Activated CD4-positive, alpha-beta T cell treated with anti-CD3 and anti-CD28 coated beads, Interleukin-2, amount 10 ng/mL, durations not matched to agents 7 days and 5 days (primary cell): ENCODE measurements around the gene ANAPC15. TPM values are rescaled to one million over a fixed set of nuclear protein-coding genes. Genes with fewer than 3 reads are reported as not detected.

Experiments
- CTCF ChIA-PET: fragments of 350-600 bp; sonication (Branson Sonifier 250); formaldehyde crosslinking; loops from one replicate; lab custom pipeline; 2021; ENCODE audit warnings: antibody characterized with exemption; lab: Charles Lee
- POLR2A ChIA-PET: fragments of 350-600 bp; sonication (Branson Sonifier 250); formaldehyde crosslinking; loops from one replicate; lab custom pipeline; 2021; ENCODE audit warnings: antibody characterized with exemption; lab: Charles Lee
- DNase-seq: peaks from one replicate; pipeline ENCODE4 v3.0.0-alpha.2; 2020
- H3K27ac Mint-ChIP-seq: one replicate; pipeline ENCODE4 v1.8.0; 2021; ENCODE audit warnings: mild to moderate bottlenecking, moderate library complexity, mixed read lengths
- H3K27me3 Mint-ChIP-seq: one replicate; pipeline ENCODE4 v1.8.0; 2021; ENCODE audit warnings: mixed read lengths
- H3K36me3 Mint-ChIP-seq: one replicate; pipeline ENCODE4 v1.8.0; 2021; ENCODE audit warnings: low read depth, mixed read lengths
- H3K4me1 Mint-ChIP-seq: one replicate; pipeline ENCODE4 v1.8.0; 2021; ENCODE audit warnings: mixed read lengths
- H3K4me3 Mint-ChIP-seq: one replicate; pipeline ENCODE4 v1.8.0; 2021; ENCODE audit warnings: mild to moderate bottlenecking, moderate library complexity, mixed read lengths
- H3K9me3 Mint-ChIP-seq: one replicate; pipeline ENCODE4 v1.8.0; 2021; ENCODE audit warnings: mixed read lengths
- total RNA-seq, 2 experiments: library from RNA; stranded (reverse); gene quantifications; one replicate each; pipeline ENCODE4 v1.2.3, GENCODE V29; 2021

The ANAPC15 gene
- total RNA-seq, 2 experiments from 2014 or later = 74.5 to 79.6 TPM

DNA sequence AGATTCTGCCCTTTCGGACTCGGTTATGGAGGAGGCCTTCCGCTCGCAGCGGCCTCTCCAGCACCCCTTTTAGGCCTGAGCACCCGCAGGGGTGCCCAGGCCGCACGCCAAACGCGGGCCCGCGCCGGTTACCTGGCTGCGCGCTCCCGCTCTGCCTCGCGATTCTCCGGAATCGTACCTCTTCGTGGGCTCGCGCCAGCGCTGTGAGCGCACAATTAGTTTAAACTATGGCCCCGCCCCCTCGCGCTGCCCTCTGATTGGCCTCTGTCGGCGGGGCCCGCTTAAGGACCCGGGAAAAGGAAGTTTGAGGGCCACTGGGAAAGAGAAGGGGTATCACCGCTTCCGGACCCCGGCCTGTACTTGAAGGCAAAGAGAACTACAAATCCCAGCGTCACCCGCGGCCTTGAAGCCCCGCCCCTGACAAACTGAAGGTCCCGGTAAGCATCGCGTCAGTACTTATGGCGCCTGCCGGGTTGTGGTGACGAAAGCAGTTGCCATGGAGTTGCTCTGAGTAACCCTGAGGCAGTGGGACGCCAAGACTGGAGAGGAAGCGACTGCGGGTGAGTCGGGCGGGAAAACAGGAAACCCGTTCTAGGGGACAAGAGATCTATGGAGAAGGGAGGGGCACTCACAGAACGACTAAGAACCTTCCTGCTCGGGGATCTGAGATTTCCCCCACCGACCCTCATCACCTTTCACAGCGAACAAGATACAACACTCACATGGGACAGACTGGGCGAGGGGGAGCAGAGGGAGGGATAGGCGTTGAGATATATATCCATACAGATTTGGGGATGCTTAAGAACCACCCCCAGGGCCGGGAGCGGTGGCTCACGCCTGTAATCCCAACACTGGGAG lies 31.9 kb downstream of the ANAPC15 start, which contains the start of the genes LRRC51 and NUMA1:
Gene LRRC51, plus strand, starts transcription at position 525 of the 858 bp plus-strand sequence. CDS start 8,234 bp downstream, outside the sequence.
Gene NUMA1, minus strand, starts transcription at position 217 of the 858 bp plus-strand sequence. CDS start 44,599 bp downstream, outside the sequence.
- POLR2A ChIA-PET = no interaction called here
- Mint-ChIP-seq H3K4me3 (peak within 1 kb of the TSS; percentile 90), H3K9me3 (no peaks in the 10 kb centered on the region), H3K27me3 (no peaks in the 10 kb centered on the region), H3K4me1 (peaks cover 53% of the 10 kb centered on the region), H3K27ac (peak within 1 kb of the TSS; percentile 96), H3K36me3 (peaks cover 9% of the 10 kb centered on the region)
- CTCF ChIA-PET = interaction anchor here (1.0 to 2.1 kb wide), 3 partner anchors 10 to 32 kb away, joined by 3 to 11 read pairs (median 3); partner anchors contain the start of gene ANAPC15
- DNase-seq = peak; percentile 100

DNA sequence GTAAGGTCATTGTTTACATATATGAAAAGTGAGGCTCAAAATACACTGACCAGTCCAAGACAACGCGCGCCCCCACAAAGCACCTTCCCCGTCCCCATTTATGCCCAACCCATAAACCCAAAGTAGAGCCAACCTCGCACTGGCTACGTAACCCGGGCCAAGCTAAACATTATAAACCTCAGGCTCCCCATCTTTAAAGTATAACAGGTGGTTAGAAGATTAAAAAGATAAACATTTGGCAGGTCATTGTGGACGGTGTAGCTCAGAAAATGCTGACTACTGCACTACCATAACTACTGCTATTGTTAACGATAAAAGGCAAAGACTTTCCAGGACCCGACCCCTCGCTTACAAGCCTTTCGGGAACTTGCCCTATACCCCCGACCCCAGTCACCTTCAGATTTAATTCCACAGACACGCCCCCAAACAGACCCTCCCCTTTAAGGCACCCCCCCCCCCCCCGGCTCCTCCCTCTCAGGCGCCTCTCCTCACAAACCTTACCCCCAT lies 32.6 kb downstream of the ANAPC15 start:
- Mint-ChIP-seq H3K27me3 (no peaks in the 10 kb centered on the region), H3K4me1 (peaks cover 59% of the 10 kb centered on the region), H3K27ac (peak overlapping the region; percentile 96), H3K4me3 (peak overlapping the region; percentile 90), H3K36me3 (peaks cover 10% of the 10 kb centered on the region), H3K9me3 (no peaks in the 10 kb centered on the region)
- ChIA-PET POLR2A (no interaction called here), CTCF (interaction anchor here (1.0 to 1.9 kb wide), 3 partner anchors 10 to 55 kb away, joined by 3 to 6 read pairs (median 5); no protein-coding TSS in a partner anchor)
- peak; percentile 22 for DNase-seq

DNA sequence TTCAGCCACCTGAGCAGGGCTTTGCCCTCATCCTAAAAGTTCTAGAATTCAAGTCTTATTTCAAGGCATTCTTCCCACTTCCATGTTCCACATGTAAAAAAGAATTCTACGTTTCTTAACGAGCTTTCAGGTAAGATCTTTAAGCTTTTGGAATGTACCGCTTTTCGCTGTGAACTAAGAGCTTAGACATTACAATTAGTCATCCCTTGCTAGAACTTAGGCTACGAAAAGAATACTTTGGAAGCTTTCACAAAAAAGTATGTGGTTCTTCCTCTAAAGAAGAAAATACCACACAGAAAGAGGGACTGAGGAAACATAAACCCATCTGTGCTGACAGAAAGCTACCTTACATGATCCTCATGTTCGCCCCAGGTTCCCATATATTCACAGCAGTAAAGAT lies 34.0 kb downstream of the ANAPC15 start:
- Mint-ChIP-seq H3K4me1 (peaks cover 65% of the 10 kb centered on the region), H3K9me3 (no peaks in the 10 kb centered on the region), H3K36me3 (peaks cover 15% of the 10 kb centered on the region), H3K4me3 (peak overlapping the region; percentile 90), H3K27ac (peak overlapping the region; percentile 54), H3K27me3 (no peaks in the 10 kb centered on the region)
- CTCF ChIA-PET = interaction anchor here (0.8 to 1.9 kb wide), 12 partner anchors 10 to 355 kb away, joined by 3 to 6 read pairs (median 4); no protein-coding TSS in a partner anchor
- POLR2A ChIA-PET = no interaction called here
- DNase-seq = no peak

DNA sequence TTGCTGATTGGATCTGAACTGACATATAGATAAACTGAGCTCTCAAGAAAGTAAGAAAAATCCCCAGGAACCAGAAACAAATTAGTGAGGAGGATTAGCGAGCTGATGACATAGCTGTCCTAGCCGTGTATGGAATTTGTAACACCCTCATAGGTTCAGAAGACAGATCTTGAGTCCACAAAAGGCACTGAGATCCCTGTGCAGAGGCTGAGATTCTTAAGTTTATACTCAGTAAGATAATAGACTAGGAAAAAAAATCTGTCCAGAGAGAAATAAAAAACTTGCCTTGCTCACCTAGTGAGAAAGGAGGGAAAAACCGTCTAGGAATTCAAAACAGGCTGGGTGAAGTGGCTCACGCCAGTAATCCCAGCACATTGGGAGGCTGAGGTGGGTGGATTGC lies 36.7 kb downstream of the ANAPC15 start:
- ChIA-PET POLR2A (no interaction called here), CTCF (interaction anchor here (1.1 to 1.9 kb wide), 5 partner anchors 12 to 107 kb away, joined by 3 to 5 read pairs (median 3); no protein-coding TSS in a partner anchor)
- H3K4me1 Mint-ChIP-seq = peaks cover 66% of the 10 kb centered on the region
- H3K36me3 Mint-ChIP-seq = peaks cover 27% of the 10 kb centered on the region
- H3K27me3 Mint-ChIP-seq = no peaks in the 10 kb centered on the region
- no peak for DNase-seq
- no peak overlapping the region for H3K4me3 Mint-ChIP-seq
- H3K27ac Mint-ChIP-seq = peak overlapping the region; percentile 0
- H3K9me3 Mint-ChIP-seq = no peaks in the 10 kb centered on the region

DNA sequence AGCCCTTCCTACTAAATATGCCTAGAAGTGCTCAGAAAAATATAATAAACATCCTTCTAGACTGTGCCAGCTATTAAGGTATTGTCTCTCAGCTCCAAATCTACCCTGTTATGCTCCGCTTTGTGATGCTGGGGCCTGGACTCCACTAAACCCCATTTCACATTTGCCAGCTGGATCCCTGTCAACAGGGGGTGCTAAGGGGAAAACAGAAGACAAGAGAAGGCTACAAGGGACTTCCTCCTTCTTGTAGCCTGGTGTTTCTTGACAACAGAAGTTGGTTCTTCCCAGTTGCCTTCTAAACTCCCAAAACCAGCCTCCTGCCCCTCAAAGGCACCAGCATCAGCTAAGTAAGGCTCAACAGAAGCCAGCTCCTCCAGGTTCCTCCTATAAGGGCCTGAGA lies 37.4 kb downstream of the ANAPC15 start:
- H3K4me3 Mint-ChIP-seq = no peak overlapping the region
- peak overlapping the region; percentile 62 for H3K27ac Mint-ChIP-seq
- DNase-seq = no peak
- no peaks in the 10 kb centered on the region for H3K9me3 Mint-ChIP-seq
- POLR2A ChIA-PET = no interaction called here
- no peaks in the 10 kb centered on the region for H3K27me3 Mint-ChIP-seq
- H3K4me1 Mint-ChIP-seq = peaks cover 68% of the 10 kb centered on the region
- H3K36me3 Mint-ChIP-seq = peaks cover 30% of the 10 kb centered on the region
- CTCF ChIA-PET = interaction anchor here (1.1 to 1.3 kb wide), 3 partner anchors 12 to 108 kb away, joined by 3 to 4 read pairs (median 3); no protein-coding TSS in a partner anchor

DNA sequence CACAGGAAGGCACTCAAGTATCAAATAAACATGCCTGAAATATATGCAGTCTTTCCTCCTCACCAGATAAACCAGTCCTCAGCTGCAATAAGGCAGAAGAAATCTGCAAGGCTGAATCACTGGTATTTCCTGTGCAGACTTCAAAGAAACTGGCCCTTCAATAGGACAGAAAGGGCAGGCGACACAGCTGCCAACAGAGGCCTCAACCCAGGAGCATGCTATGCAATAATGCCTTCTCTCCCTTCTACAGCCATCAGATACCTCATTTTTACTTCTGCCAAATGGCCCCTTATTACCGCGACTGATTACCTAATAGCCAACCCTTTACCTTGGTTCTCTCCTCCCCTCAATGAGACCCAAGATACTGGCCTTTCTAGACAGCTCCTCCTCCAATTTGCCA lies 40.1 kb downstream of the ANAPC15 start:
- H3K9me3 Mint-ChIP-seq = no peaks in the 10 kb centered on the region
- POLR2A ChIA-PET = no interaction called here
- H3K27ac Mint-ChIP-seq = no peak overlapping the region
- no peak overlapping the region for H3K4me3 Mint-ChIP-seq
- H3K4me1 Mint-ChIP-seq = peaks cover 67% of the 10 kb centered on the region
- H3K27me3 Mint-ChIP-seq = no peaks in the 10 kb centered on the region
- CTCF ChIA-PET = interaction anchor here (1.0 to 1.1 kb wide), 2 partner anchors 34 to 39 kb away, joined by 3 read pairs; no protein-coding TSS in a partner anchor
- H3K36me3 Mint-ChIP-seq = peaks cover 44% of the 10 kb centered on the region
- DNase-seq = no peak

DNA sequence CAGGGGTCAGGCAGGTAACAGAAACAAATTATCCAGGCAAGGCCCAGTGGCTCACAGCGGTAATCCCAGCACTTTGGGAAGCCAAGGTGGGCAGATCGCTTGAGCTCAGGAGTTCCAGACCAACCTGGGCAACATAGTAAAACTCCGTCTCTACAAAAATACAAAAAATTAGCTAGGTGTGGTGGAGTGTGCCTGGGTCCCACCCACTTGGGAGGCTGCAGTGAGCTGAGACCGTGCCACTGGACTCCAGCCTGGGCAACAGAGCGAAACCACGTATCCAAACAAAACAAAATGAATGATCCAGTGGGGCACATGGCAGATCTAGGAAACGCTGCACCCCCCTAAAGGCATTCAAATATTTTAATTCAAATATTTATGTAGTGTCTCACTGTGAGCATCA lies 42.0 kb downstream of the ANAPC15 start:
- Mint-ChIP-seq H3K36me3 (peaks cover 49% of the 10 kb centered on the region), H3K4me3 (no peak overlapping the region), H3K27me3 (no peaks in the 10 kb centered on the region), H3K9me3 (no peaks in the 10 kb centered on the region), H3K27ac (no peak overlapping the region), H3K4me1 (peaks cover 60% of the 10 kb centered on the region)
- POLR2A ChIA-PET = no interaction called here
- no peak for DNase-seq
- CTCF ChIA-PET = interaction anchor here (1.0 to 1.4 kb wide), 3 partner anchors 9 to 14 kb away, joined by 3 to 4 read pairs (median 3); no protein-coding TSS in a partner anchor

DNA sequence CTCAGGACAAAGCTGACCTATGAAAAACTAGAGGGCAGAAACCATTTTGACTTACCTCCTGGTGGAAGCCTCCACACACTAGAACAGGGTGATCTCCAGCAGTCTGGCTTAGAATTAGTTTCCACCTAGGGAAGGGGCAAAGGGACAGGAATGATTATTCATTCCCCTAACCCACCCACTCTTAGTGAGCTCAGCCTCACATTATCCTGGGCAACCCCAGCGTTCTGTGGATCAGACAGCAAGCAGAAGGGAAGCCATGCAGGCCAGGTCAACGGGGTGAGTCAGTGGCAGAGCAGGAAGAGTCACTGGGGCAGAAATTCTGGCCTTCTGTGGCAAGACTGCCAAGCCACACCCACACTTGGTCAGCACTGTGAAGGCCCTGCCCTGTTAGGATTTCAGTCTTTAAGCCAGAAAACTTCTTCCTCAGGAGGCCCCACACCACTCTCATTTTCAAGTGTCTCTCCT lies 42.7 kb downstream of the ANAPC15 start:
- ChIA-PET POLR2A (no interaction called here), CTCF (interaction anchor here (1.0 to 1.4 kb wide), 2 partner anchors 10 kb away, joined by 3 to 4 read pairs; no protein-coding TSS in a partner anchor)
- no peaks in the 10 kb centered on the region for H3K27me3 Mint-ChIP-seq
- no peak overlapping the region for H3K27ac Mint-ChIP-seq
- no peak for DNase-seq
- peaks cover 51% of the 10 kb centered on the region for H3K36me3 Mint-ChIP-seq
- no peak overlapping the region for H3K4me3 Mint-ChIP-seq
- no peaks in the 10 kb centered on the region for H3K9me3 Mint-ChIP-seq
- H3K4me1 Mint-ChIP-seq = peaks cover 55% of the 10 kb centered on the region

DNA sequence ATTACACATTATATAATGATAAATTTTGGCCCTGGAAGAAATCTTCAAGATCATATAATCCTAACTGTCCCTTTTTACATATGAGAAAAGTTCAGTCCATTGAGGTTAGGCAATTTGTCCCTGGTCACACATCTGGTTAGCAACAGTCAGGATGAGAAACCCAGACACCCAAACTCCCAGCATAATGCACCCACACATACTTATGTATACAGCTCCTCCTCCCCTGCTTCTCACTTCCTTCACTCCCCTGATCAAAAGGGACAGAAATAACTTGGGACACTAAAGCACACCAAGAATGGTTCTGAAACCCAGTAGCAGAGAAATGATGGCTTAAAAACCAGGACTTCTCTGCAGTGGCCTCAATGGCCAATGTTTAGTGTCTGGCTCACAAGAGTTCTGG lies 43.3 kb downstream of the ANAPC15 start:
- no peak overlapping the region for H3K4me3 Mint-ChIP-seq

DNA sequence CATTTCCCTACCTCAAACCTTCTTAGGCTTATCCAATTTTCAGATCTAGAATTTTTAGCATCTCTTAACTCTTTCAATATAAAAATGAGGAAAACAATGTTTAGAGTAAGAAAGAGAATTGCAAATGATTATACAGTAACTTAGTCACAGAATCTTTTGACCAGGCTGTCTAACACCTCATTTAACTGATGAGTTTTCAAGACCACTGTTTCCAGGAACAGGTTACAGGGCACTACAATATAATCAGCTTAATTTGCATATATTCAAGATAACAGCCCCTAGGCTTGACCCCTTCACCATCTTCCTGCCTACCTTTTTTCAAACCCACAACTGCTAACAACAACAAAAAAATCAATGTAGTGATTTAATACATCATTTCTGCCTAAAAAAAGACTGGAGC lies 44.8 kb downstream of the ANAPC15 start:
- Mint-ChIP-seq H3K36me3 (peaks cover 42% of the 10 kb centered on the region), H3K9me3 (no peaks in the 10 kb centered on the region), H3K4me3 (no peak overlapping the region), H3K27me3 (no peaks in the 10 kb centered on the region), H3K4me1 (peaks cover 44% of the 10 kb centered on the region), H3K27ac (no peak overlapping the region)
- no peak for DNase-seq
- ChIA-PET CTCF (interaction anchor here (1.1 to 1.2 kb wide), 2 partner anchors 11 kb away, joined by 3 to 6 read pairs; no protein-coding TSS in a partner anchor), POLR2A (no interaction called here)

More for the DNA sequence above, 43.3 kb downstream of the ANAPC15 start:
- no peak for DNase-seq
- no peaks in the 10 kb centered on the region for H3K27me3 Mint-ChIP-seq
- peaks cover 48% of the 10 kb centered on the region for H3K36me3 Mint-ChIP-seq
- ChIA-PET CTCF (interaction anchor here (1.4 kb wide), 1 partner anchor 10 kb away, joined by 4 read pairs; no protein-coding TSS in a partner anchor), POLR2A (no interaction called here)
- H3K4me1 Mint-ChIP-seq = peaks cover 52% of the 10 kb centered on the region
- no peaks in the 10 kb centered on the region for H3K9me3 Mint-ChIP-seq
- no peak overlapping the region for H3K27ac Mint-ChIP-seq

DNA sequence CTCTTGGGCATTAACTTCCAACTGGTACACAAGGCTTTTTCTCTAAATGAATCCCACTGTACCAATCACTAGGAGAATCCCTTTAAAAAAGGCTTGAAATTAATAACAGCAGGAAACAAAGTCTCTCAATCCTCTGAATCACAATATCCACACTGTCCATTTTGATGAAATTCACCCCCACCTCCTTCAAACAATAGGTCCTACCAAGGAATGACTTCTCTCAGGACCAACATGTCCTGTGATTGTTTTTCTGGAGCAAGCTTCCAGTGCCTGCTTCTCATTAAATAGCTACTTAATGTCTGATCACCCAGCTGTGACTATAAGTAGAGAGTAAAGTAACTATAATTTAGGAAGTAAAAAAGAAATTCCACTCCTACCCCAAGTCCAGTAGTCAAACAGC lies 45.2 kb downstream of the ANAPC15 start:
- no peaks in the 10 kb centered on the region for H3K27me3 Mint-ChIP-seq
- ChIA-PET POLR2A (no interaction called here), CTCF (interaction anchor here (1.1 to 1.3 kb wide), 2 partner anchors 11 to 16 kb away, joined by 3 read pairs; no protein-coding TSS in a partner anchor)
- peaks cover 40% of the 10 kb centered on the region for H3K36me3 Mint-ChIP-seq
- DNase-seq = no peak
- no peak overlapping the region for H3K4me3 Mint-ChIP-seq
- H3K4me1 Mint-ChIP-seq = peaks cover 39% of the 10 kb centered on the region
- H3K9me3 Mint-ChIP-seq = no peaks in the 10 kb centered on the region
- no peak overlapping the region for H3K27ac Mint-ChIP-seq

DNA sequence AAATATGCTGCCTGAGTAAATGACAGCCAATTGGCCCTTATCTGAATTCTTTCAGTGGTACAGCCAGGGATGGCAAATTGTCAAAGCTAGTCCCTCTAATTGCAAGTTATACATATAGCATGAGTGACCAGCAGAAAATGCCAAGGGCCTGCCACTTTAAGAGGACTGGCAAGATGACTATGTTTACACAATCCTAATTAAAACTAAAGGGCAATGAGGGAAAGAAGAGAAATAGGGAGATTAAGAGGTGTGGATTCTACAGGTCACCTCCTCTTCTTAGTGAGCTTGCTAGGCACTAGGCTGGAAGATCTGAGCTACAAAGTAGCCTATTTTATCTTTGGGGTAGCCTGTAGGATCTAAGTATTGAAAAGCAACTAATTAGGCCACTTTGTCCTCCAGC lies 45.6 kb downstream of the ANAPC15 start:
- Mint-ChIP-seq H3K4me3 (no peak overlapping the region), H3K27me3 (no peaks in the 10 kb centered on the region), H3K27ac (no peak overlapping the region), H3K4me1 (peaks cover 35% of the 10 kb centered on the region), H3K9me3 (no peaks in the 10 kb centered on the region), H3K36me3 (peaks cover 38% of the 10 kb centered on the region)
- DNase-seq = no peak
- CTCF ChIA-PET = interaction anchor here (0.7 to 1.3 kb wide), 3 partner anchors 10 to 88 kb away, joined by 3 read pairs; no protein-coding TSS in a partner anchor
- POLR2A ChIA-PET = no interaction called here
